ENCODE data around the gene RANBP3L.
A peak's percentile ranks its signal among the peaks of the same experiment; 100 is the strongest.

The RANBP3L gene

DNA sequence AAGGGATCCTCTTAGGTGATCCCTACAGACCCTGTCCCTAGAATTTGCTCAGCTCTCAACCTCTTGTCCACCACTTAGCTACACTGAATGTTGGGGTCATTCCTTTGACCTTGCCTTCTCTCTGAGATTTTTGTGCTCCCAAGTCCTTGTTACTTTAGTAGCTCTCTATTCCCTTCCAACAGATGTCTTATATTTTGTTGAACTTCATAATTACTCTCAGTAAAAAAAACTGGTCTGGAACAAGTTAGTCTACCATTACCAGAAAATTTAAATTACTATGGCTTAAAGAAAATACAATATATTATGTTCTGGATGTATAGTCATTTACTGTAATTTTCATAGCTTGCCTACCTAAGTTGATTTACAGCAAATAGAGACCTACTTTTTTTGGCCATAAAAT lies 23.5 kb upstream of the RANBP3L start:
- no peak for DNase-seq (ENCODE audit: low read depth)
- TF ChIP-seq, protein P1, sequence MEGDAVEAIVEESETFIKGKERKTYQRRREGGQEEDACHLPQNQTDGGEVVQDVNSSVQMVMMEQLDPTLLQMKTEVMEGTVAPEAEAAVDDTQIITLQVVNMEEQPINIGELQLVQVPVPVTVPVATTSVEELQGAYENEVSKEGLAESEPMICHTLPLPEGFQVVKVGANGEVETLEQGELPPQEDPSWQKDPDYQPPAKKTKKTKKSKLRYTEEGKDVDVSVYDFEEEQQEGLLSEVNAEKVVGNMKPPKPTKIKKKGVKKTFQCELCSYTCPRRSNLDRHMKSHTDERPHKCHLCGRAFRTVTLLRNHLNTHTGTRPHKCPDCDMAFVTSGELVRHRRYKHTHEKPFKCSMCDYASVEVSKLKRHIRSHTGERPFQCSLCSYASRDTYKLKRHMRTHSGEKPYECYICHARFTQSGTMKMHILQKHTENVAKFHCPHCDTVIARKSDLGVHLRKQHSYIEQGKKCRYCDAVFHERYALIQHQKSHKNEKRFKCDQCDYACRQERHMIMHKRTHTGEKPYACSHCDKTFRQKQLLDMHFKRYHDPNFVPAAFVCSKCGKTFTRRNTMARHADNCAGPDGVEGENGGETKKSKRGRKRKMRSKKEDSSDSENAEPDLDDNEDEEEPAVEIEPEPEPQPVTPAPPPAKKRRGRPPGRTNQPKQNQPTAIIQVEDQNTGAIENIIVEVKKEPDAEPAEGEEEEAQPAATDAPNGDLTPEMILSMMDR (IDR thresholded peaks at IDR 0.05; ENCODE audit: insufficient read depth, low read depth, low read length, missing control alignments), result no peak
- no peak overlapping the region for H3K4me3 ChIP-seq (ENCODE audit: low read depth, low read length)

DNA sequence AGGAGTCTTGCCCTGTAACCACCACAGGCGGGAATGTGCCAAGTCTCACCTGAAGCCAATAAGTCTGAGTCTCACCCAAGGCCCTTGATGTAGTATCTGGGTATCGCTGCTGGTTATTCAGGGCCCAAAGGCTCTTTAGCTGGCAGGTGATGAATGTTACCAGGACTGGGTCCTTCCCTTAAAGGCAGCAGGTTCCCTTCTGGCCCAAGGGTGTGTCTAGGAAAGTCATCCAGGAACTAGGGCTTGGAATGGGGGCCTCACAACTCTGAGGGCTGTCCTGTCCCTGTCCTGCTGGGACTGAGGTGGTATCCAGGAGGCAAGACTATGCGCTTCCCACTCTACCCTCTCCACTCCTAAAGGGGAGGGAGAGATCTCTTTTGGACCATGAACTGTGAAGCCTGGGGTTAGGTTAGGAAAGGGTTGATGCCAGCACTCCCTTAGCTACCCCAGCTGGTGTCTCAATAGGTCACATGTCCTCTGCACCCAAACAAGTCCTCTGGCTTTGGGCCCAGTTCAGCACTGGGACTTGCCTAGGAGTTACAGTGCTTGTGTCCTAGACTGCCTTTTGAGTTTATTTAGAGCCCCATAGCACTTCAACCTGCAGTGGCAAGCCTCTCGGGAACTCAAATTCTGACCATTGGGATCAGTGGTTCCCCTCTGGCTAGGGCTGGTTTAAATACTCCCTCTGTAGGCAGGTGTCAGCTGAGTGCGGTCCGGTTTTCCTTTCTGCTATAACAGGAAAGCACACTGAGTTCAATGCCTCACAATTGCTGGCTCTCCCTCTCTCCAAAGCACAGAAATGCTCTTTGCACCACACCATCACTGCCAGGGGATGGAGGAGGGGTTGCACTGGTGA lies 22.5 kb upstream of the RANBP3L start:
- no peak for DNase-seq (ENCODE audit: low read depth)
- TF ChIP-seq, protein P1 (IDR thresholded peaks at IDR 0.05; ENCODE audit: insufficient read depth, low read depth, low read length, missing control alignments), result no peak
- no peak overlapping the region for H3K4me3 ChIP-seq (ENCODE audit: low read depth, low read length)

DNA sequence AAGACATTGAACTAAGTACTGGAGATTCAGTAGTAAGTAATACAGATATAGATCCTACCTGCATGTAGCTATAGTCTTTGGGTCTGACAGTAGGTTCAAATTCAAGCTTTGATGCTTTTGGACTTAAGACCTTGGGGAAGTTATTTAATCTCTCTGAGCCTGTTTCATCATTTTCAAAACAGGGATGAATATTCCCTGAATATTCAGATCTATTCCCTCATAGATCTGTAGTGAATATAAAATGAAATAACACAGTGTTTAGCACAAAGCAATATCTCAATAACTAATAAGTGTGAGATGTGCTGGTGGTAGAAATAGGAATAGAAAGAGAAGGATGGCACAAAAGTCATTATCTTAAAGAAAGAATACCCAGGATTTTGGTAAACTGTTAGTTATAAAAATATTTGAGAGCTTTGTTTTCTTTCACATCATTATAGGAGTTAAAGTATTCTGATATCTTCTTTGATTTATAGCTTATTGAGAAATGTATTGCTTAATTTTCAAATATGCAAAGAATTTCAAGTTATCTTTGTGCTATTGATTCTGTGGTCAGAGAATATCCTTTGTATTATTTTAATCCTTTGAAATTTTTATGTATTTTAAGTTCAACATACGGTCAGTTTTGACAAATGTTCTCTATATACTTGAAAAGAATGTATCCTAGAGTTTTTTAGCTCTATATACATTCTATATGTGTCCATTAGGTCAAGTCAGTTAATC lies 11.4 kb upstream of the RANBP3L start:
- TF ChIP-seq, protein P1 (IDR thresholded peaks at IDR 0.05; ENCODE audit: insufficient read depth, low read depth, low read length, missing control alignments), result no peak
- H3K4me3 ChIP-seq (ENCODE audit: low read depth, low read length), result no peak overlapping the region
- no peak for DNase-seq (ENCODE audit: low read depth)

DNA sequence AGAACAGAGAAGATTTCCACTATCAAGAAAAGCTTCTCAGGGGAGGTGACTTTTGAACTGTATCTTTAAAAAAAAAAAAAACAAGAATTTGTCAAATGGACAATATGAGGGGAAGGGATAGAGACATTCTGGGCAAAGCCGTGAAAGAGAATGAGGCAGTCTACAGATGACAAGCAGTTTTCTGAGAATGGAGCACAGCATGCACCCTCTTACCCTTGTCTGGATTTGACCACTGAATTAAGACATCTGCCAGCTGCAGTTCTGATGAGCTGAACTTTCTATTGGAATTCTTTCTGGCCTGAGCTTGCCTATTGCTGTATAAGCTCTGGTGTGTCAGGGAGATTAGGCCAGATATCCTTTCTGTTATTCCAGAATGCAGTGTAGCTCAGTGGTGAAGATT lies 10.3 kb upstream of the RANBP3L start:
- no peak for DNase-seq (ENCODE audit: low read depth)
- no peak overlapping the region for H3K4me3 ChIP-seq (ENCODE audit: low read depth, low read length)
- TF ChIP-seq, protein P1 (IDR thresholded peaks at IDR 0.05; ENCODE audit: insufficient read depth, low read depth, low read length, missing control alignments), result no peak

DNA sequence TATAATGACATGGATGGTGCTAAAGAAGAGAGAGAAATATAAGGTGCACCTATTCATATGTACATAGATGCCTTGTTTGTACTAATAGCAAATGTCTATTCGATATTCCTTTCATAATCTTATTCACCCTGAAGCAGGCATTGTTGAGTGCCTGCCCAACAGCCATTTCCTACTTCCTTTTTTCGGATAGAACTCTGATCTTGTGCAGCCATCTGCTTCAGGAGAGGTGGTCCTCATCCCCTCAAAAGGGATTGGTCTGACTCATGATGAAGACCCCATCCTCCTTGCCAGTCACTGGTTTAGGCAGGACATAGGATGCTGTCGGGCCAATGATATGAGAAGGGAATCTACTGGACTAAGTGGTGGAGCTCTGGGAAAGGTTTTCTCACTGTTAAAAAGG lies 8.4 kb upstream of the RANBP3L start:
- TF ChIP-seq, protein P1 (IDR thresholded peaks at IDR 0.05; ENCODE audit: insufficient read depth, low read depth, low read length, missing control alignments), result no peak
- no peak overlapping the region for H3K4me3 ChIP-seq (ENCODE audit: low read depth, low read length)
- DNase-seq (ENCODE audit: low read depth), result no peak

DNA sequence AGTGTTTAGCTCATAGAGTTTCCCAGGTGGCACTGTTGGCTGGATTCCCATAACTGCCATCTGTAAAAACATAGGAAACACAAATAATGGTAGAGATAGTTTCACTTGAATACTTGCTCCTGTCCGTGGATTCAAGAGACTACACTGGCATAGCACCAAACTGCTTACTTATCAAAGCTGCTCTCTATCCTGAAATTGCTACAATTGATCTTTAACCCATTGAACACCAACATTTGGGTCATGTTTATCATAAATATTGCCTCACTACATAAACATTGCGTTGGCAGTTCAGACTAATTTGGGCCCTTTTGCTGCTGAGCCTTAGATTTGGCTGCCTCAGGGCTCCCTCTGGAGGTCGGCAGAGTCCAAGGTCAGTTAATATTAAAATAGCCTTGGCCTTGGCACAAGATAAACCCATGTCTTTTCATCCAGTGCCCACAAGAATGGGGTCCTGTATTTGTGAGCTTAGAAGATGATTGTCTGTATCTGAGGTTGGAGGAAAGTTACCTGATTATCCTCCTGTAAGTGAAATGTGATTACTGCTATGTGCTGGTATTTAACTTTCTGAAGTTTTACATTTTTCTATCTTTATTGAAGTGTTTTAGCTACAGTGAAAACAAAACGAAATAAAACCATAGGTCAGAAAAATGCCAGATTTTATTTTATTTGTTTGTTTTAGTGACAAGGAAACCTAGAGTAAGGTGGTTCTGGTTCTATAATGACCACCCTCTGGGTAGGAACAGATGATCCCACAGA lies 4.0 kb upstream of the RANBP3L start:
- TF ChIP-seq, protein P1 (IDR thresholded peaks at IDR 0.05; ENCODE audit: insufficient read depth, low read depth, low read length, missing control alignments), result peak; percentile 65
- no peak overlapping the region for H3K4me3 ChIP-seq (ENCODE audit: low read depth, low read length)
- DNase-seq (ENCODE audit: low read depth), result peak; percentile 67

All from GM12865 (cell line).